ENCODE measurements around the gene DBI. TPM values are rescaled to one million over a fixed set of nuclear protein-coding genes. Genes with fewer than 3 reads are reported as not detected.

The DBI gene
- total RNA-seq, 1 experiment from 2014 or later, result 129 TPM

- H3K9ac ChIP-seq (ENCODE audit: low read length), result no peak overlapping the region
- TF ChIP-seq CTCF (IDR thresholded peaks at IDR 0.05 in 2 of 3, conservative IDR thresholded peaks at IDR 0.05 in 1 of 3; ENCODE audit: borderline replicate concordance in 1 of 3, insufficient read depth in 1 of 3, low read depth in 2 of 3, low read length in 2 of 3), result no peak
- TF ChIP-seq TCF7L2 (IDR thresholded peaks at IDR 0.05; ENCODE audit: borderline replicate concordance, extremely low read depth, insufficient read depth, insufficient read length), result no peak
- H3K27me3 ChIP-seq (ENCODE audit: insufficient read depth, low read length), result no peaks in the 10 kb centered on the region
- no peak for ATAC-seq
- H4K20me1 ChIP-seq (ENCODE audit: insufficient read depth), result no peaks in the 10 kb centered on the region
- no peak for DNase-seq (ENCODE audit: low read depth, low spot score)
- H3K79me2 ChIP-seq (ENCODE audit: insufficient read depth, low read length), result no peaks in the 10 kb centered on the region
- no peak overlapping the region for H3K4me3 ChIP-seq (replicated peaks in 1 of 2; ENCODE audit: low read depth in 1 of 2, low read length in 2 of 2)
- ChIA-PET POLR2A (no interaction called here), RAD21 (ENCODE audit: low non-redundant PET in 1 of 2, low total read pairs in 2 of 2, uncharacterized antibody in 2 of 2, unreplicated experiment in 2 of 2) (no interaction called here), CTCF (no interaction called here)
- no peak overlapping the region for H3K27ac ChIP-seq (ENCODE audit: low read depth, low read length)
- H2AFZ ChIP-seq (ENCODE audit: low read depth, low read length, poor library complexity, severe bottlenecking), result no peak overlapping the region
- no peak overlapping the region for H3K4me2 ChIP-seq (ENCODE audit: low read length)
- H3K4me1 ChIP-seq (ENCODE audit: control insufficient read depth in 1 of 2, insufficient read depth in 2 of 2, low read length in 2 of 2), result peaks cover 3 to 4% of the 10 kb centered on the region in 2 experiments; a peak in 2 of 4 replicates
- intact Hi-C loops (cut with micrococcal nuclease), result no loop called here
- H3K36me3 ChIP-seq (ENCODE audit: control insufficient read depth in 1 of 2, insufficient read depth in 2 of 2, low read length in 2 of 2), result no peaks in the 10 kb centered on the region
- no peaks in the 10 kb centered on the region for H3K9me3 ChIP-seq (ENCODE audit: control insufficient read depth in 1 of 2, insufficient read depth in 1 of 2, low read depth in 1 of 2, low read length in 2 of 2)
- no peaks in the 10 kb centered on the region for H3K9me2 ChIP-seq (ENCODE audit: insufficient read depth)
- no TSS peak for BruUV-seq (replicated peaks)
These were observed 39.3 kb upstream of the DBI start for GRCh38 chr2:119327431-119327830.

GRCh38 chr2:119332953-119333352, 33.8 kb upstream of the DBI start:
- TF ChIP-seq, protein P1, sequence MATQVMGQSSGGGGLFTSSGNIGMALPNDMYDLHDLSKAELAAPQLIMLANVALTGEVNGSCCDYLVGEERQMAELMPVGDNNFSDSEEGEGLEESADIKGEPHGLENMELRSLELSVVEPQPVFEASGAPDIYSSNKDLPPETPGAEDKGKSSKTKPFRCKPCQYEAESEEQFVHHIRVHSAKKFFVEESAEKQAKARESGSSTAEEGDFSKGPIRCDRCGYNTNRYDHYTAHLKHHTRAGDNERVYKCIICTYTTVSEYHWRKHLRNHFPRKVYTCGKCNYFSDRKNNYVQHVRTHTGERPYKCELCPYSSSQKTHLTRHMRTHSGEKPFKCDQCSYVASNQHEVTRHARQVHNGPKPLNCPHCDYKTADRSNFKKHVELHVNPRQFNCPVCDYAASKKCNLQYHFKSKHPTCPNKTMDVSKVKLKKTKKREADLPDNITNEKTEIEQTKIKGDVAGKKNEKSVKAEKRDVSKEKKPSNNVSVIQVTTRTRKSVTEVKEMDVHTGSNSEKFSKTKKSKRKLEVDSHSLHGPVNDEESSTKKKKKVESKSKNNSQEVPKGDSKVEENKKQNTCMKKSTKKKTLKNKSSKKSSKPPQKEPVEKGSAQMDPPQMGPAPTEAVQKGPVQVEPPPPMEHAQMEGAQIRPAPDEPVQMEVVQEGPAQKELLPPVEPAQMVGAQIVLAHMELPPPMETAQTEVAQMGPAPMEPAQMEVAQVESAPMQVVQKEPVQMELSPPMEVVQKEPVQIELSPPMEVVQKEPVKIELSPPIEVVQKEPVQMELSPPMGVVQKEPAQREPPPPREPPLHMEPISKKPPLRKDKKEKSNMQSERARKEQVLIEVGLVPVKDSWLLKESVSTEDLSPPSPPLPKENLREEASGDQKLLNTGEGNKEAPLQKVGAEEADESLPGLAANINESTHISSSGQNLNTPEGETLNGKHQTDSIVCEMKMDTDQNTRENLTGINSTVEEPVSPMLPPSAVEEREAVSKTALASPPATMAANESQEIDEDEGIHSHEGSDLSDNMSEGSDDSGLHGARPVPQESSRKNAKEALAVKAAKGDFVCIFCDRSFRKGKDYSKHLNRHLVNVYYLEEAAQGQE (IDR thresholded peaks at IDR 0.05; ENCODE audit: low read depth), result no peak
- no TSS peak for BruUV-seq (replicated peaks)
- intact Hi-C loops (cut with micrococcal nuclease), result no loop called here
- H3K79me2 ChIP-seq (ENCODE audit: insufficient read depth, low read length), result no peaks in the 10 kb centered on the region
- no peaks in the 10 kb centered on the region for H3K9me3 ChIP-seq (ENCODE audit: control insufficient read depth in 1 of 2, insufficient read depth in 1 of 2, low read depth in 1 of 2, low read length in 2 of 2)
- H3K4me1 ChIP-seq (ENCODE audit: control insufficient read depth in 1 of 2, insufficient read depth in 2 of 2, low read length in 2 of 2), result no peaks in the 10 kb centered on the region
- ATAC-seq (no peak), DNase-seq (ENCODE audit: low read depth, low spot score) (no peak)
- no peaks in the 10 kb centered on the region for H3K27me3 ChIP-seq (ENCODE audit: insufficient read depth, low read length)
- no peaks in the 10 kb centered on the region for H4K20me1 ChIP-seq (ENCODE audit: insufficient read depth)
- H3K9ac ChIP-seq (ENCODE audit: low read length), result no peak overlapping the region
- ChIA-PET RAD21 (ENCODE audit: low non-redundant PET in 1 of 2, low total read pairs in 2 of 2, uncharacterized antibody in 2 of 2, unreplicated experiment in 2 of 2) (no interaction called here), POLR2A (no interaction called here), CTCF (no interaction called here)
- H3K9me2 ChIP-seq (ENCODE audit: insufficient read depth), result no peaks in the 10 kb centered on the region
- H3K4me3 ChIP-seq (replicated peaks in 1 of 2; ENCODE audit: low read depth in 1 of 2, low read length in 2 of 2), result no peak overlapping the region
- no peak overlapping the region for H3K27ac ChIP-seq (ENCODE audit: low read depth, low read length)
- no peaks in the 10 kb centered on the region for H3K36me3 ChIP-seq (ENCODE audit: control insufficient read depth in 1 of 2, insufficient read depth in 2 of 2, low read length in 2 of 2)
- H3K4me2 ChIP-seq (ENCODE audit: low read length), result no peak overlapping the region
- no peak overlapping the region for H2AFZ ChIP-seq (ENCODE audit: low read depth, low read length, poor library complexity, severe bottlenecking)

Data from HCT116 (cell line).